NAMALWA (cell line): ENCODE data around the gene THBS3.
"Not testable (repeated sequence)": the region's sequence is repeated elsewhere in the genome, so short reads cannot be mapped to it uniquely, and the experiment has no call there.

Source experiments
- DNase-seq: peaks from one replicate; pipeline ENCODE4 v3.0.0-alpha.2; 2015; ENCODE audit warnings: low spot score

The THBS3 gene

DNA sequence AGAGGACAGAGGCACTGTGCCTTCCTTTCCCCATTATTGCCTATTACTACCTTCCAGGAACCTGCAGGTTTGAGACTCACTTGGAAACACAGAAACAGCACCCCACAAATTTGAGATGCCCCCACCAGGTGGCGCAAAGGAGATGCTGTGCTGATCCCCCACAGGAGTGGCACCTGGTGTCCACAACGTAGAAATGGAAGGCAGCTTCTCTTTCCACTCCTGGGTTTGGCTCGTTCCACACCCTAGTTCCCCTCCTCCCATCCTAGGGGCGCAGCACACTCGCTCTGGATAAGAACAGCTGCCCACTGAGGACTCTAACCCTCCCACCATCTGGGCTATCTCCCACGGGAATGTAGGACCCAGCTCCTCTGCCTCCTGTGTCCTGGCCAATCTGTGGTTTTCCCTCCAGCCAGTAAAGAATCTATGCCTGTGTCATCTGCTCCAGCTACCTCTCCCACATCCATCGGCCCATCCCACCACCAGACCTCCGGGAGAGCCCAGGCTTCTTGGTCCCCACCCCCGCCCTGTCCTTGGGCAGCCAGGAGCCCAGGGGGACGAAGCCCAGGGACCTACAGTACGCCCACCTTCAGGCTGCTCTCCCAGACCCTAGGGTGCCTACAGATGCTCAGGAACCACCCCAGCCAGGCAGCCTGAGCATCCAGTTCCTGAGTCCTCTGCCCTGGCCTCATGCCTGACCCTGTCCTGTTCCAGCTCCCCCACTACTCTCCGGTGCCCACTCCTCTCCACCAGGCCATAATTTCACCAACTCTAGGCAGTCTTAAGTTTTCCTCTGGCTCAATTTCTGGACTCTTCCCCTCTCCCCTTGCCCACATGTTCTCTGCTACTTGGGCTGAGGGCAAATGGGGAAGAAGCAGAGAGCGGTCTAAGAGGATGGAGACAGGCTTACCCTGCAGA, 549 bp downstream of the THBS3 start:
- DNase-seq = peak; percentile 98

DNA sequence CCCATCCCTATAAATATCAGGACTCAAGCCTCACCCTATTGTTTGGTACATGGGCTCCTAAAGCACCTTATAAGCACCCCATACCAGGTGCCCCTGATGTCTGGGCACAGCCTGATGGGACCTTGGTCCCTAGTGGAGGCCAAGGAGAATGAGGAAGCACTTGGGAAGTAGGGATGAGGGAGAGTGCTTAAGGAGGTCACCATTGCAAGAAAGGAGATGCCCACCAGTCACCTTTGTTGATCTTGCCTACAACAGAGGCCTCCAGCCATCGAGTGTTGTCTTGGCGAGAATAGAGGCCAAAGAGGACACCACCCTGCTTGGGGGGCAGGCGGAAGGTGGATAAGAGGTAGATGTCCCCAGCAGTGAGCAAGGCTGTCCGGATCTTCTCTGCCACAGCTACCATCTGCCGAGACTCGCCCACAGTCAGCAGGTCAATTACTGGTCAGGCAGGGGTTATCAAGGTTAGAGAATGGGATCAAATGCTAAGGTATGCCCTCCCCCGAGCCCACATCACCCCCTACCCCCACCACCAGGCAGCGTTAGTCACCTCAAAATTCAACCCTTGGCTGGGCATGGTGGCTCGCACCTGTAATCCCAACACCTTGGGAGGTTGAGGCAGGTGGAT, 1.6 kb downstream of the THBS3 start:
- DNase-seq = no peak

- DNase-seq = no peak
Observed at GRCh38 chr1:155205035-155205434, 2.7 kb downstream of the THBS3 start.

- no peak for DNase-seq
Observed at GRCh38 chr1:155202731-155203515, 4.8 kb downstream of the THBS3 start.

DNA sequence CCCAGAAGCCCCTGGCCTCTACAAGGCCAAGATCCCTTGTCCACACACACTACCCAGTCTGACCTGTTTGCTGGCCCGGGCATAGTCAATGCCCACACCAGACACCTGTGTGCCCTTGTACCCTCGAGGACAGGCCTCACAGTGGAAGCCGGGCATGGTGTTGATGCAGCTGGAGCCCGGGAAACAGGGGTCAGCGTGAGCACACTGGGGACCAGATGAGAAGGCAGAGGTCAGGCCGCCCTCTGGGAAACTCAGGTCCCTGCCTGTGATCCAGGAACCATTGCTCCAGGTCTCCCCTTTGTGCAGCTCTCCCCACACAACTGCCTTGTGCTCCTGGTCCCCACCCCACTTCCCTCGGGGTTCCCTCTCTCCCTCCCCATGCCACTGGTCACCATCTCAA, 5.5 kb downstream of the THBS3 start:
- no peak for DNase-seq

GRCh38 chr1:155200920-155201319, 6.8 kb downstream of the THBS3 start:
- no peak for DNase-seq

- no peak for DNase-seq
Observed at GRCh38 chr1:155199792-155200191, 7.9 kb downstream of the THBS3 start.

GRCh38 chr1:155198547-155198906, 9.2 kb downstream of the THBS3 start:
- DNase-seq = no peak

- DNase-seq = no peak
Observed at GRCh38 chr1:155197901-155198546, 9.7 kb downstream of the THBS3 start.

GRCh38 chr1:155196893-155197638, 10.6 kb downstream of the THBS3 start:
- no peak for DNase-seq

DNA sequence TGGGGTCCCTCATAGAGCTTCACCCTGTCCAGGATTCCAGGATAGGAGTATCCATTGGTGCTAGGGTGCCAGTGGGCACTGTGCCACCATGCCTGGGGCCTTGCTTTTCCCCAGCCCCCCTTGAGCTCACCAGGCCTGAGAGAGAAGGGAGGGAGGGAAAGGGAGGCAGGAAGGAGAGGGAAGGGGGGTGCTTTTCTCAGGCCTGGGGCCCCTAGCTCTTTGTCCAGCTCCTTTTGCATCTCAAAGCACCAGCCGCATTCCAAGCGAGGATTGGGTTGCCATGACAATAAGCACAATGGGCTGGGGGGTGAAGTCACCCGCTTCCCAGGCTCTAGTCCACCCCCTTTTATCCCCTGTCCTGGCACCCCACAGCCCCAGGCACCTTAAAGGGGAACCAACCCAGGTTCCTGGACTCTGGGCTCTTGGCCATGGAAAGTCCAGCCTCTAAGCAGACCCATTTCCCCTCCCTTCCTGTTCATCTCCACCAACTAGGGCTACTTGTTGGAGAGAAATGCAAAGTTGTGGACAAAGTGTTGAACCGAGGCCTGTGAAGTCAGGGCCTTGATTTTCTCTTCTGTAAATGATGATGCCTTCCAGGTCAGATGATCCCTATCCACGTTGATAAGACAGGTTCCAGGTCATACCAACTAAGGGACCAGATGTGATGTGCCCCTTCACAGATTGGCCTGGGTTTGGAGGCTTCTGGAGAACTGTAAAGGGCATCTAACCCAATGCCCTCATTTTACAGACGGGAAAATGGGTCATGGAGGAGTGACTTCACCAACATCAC, 11.4 kb downstream of the THBS3 start:
- DNase-seq = no peak

DNA sequence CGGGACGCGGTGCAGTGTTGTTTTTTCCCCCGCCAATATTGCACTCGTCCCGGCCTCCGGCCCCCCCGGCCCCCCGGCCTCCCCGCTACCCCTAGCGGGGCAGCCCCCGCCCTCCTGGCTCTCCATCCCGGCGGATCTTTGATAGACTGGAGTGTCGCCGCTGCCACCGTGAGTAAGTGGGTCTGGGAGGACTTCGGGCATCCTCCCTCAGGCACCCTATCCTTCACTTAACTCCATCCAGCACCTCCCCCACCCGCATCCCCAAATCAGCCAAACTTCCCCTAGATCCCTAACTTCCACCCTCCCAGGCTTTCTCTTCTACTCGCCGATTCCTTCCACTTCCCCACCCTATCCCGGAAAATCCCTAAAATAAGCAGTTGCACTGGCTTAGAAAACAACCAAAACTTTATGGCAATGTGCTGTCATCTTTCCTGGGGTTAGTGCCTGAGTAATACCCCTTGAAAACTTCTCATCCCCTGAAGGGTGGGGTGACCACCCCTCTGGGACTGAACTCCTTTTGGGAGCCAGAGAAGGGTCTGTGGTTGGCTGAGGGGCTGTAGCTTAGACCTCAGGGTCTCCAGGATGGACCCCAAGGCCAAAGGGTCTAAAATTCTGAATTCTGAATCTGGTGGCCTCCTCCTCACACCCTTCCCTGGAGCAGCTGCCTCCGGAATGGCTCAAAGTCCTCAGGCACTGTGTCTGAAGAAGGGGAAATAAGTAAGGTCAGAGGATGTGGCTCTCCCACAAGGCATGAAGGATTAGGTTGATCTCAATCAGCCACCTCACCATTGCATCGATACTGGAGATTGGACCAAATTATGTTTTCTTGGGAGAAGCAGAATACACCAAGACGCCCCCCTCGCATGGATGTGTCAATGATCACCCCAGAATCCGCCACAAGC, 12.2 kb downstream of the THBS3 start:
- DNase-seq = no peak

- not testable (repeated sequence) for DNase-seq
Observed at GRCh38 chr1:155193991-155194240, 13.8 kb downstream of the THBS3 start.

DNA sequence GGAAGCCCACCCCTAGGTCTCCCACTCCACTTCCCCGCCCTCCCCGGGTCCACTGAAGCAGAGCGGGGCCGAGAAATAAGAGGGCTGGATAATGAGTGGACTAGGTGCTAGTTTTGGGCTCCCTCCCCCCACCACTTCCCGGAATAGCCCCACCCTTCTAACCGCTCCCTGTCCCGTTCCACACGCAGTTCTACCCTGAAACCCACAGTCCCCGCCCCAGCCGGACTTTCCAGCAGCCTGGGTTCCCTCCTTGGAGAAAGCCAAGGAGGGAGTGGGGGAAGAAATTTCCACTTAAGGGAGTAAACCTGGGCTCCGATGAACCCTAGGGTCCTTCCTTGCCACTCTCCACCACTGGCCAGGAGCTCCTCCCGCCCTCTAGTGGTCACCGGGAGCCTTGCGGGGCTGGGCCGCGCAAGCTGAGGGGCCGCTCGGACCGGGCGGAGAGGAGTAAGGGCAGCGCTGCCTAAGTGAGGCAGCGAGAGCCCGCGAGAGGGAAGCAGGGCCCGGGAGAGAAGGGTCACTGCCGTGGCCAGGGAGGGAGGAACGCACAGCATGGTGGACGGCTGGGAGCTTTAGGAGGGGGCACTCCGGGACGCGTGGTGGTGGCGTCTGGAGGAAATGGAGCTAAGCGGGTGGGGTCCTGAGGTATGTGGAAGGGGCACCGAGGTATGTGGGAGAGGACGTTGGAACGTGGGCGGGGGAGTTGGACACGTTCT, 14.3 kb downstream of the THBS3 start:
- peak; percentile 87 for DNase-seq

DNA sequence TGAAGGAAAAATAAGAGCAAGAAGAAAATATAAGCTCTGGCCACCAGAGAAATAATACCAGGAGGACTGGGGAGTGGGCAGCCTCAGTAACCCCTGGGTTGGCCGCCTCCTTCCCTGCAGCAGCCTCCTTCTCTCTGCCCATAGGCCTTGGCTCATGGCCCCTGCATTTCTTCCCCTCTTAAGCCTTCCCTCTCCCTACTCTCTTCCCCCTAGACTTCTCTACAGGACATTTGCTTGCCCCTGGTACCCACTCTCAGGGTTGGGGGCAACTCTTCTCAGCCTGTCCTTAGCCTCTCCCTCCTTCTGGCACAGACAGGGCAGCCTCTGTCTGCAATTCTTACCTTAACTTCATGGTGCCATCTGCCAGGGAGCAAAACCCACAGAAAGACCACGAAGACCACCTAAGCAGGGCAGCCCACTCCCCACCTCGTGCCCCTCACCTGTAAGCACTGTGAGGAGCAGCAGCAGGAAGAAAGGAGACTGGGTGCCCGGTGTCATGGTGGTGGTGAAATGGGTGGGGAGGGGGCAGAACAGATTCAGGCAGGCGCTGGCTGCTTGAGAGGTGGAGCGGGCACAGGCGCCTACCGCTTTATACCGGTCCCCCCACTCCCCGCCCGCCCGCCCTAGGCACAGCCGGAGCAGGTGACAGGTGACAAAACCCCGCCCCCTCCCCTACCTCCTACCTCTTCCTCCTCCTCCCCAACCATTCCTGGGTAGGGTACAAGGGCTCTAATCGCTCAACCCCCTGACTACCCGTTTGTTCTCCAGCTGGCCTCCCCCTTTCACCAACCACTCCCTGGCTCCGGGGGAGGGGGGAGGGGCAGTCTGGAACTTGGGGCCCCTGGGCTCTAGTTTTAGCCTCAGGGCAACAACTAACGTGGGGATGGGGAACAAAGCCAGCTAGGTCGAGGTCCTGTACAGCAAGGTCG, 15.1 kb downstream of the THBS3 start:
- DNase-seq = no peak

DNA sequence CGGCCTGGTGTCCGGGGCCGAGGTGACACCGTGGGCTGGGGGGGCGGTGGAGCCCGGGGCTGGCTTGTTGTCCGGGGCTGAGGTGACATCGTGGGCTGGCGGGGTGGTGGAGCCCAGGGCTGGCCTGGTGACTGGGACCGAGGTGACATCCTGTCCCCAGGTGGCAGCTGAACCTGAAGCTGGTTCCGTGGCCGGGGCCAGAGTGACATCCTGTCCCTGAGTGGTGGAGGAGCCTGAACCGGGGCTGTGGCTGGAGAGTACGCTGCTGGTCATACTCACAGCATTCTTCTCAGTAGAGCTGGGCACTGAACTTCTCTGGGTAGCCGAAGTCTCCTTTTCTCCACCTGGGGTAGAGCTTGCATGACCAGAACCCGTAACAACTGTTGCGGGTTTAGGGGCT, 15.8 kb downstream of the THBS3 start:
- no peak for DNase-seq

DNA sequence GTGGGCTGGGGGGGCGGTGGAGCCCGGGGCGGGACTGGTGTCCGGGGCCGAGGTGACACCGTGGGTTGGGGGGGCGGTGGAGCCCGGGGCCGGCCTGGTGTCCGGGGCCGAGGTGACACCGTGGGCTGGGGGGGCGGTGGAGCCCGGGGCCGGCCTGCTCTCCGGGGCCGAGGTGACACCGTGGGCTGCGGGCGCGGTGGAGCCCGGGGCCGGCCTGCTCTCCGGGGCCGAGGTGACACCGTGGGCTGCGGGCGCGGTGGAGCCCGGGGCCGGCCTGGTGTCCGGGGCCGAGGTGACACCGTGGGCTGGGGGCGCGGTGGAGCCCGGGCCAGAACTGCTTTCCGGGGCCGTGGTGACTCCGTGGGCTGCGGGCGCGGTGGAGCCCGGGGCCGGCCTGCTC, 17.8 kb downstream of the THBS3 start:
- not testable (repeated sequence) for DNase-seq

- no peak for DNase-seq
Observed at GRCh38 chr1:155188268-155188667, 19.4 kb downstream of the THBS3 start.
